ENCODE results near the gene PRKAR1B.
"Not testable (repeated sequence)": the region's sequence is repeated elsewhere in the genome, so short reads cannot be mapped to it uniquely, and the experiment has no call there.

PRKAR1B gene

GRCh38 chr7:551615-551970 is 175.5 kb downstream of the PRKAR1B start:
- not testable (repeated sequence) for DNase-seq

GRCh38 chr7:550881-551614 is 176.0 kb downstream of the PRKAR1B start:
- no peak for DNase-seq

GRCh38 chr7:549891-550625 is 177.0 kb downstream of the PRKAR1B start:
- no peak for DNase-seq

DNA sequence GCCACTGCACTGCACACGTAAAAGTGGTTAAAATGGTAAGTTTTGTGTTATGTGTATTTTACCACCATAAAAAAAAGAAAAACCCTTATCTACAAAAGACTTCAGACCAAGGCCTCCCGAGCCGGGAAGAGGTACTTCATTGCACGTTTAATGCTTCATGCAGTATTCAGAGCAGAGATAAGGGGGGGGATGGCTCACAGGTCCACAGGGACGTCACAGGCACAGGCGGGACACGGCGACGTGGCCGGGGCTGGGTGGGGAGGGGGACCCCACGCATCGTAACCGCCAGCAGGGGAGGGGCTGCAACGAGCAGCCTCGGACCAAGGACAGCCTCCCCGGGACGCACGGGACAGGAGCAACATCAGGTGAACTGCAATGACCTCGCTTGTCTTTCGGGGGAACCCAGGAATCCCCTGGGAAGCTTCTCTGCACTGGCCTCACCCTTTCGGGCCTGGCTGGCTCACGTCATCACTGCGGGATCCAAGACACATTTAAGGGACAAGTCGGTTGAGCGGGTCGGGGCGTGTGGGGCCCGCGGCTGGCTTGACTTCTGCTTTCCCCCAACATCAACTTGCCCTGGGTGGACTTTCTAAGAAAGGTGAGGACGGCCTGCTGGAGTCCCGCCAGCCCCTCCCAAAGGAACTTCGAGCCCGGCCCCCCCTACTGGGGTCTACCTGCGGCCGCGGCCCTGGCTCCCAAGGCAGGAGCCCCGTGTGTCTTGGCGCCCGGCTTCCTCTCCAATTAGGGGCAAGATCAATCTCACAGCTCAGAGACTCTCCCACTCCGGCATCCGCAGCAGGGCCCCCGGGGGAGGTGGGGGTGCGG is 177.8 kb downstream of the PRKAR1B start:
- DNase-seq, result no peak

DNA sequence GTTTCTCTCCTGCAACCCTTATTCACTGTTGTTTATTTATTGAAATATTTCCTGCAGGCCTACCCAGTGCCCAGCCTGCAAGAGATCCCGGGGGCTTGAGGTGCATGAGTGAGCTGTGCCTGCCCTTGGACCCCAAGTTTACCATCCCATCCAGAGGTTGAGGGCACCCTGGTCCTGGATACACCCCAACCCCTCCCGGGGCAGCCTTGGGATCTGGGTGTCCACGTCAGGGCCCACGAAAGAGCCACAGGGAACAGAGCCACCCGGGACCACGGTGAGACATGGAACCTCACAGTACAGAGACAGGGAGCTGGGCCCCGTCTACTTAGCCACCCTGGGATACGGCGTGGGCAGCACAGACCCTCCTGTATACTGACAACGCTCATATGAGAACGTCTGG is 178.7 kb downstream of the PRKAR1B start:
- no peak for DNase-seq

DNA sequence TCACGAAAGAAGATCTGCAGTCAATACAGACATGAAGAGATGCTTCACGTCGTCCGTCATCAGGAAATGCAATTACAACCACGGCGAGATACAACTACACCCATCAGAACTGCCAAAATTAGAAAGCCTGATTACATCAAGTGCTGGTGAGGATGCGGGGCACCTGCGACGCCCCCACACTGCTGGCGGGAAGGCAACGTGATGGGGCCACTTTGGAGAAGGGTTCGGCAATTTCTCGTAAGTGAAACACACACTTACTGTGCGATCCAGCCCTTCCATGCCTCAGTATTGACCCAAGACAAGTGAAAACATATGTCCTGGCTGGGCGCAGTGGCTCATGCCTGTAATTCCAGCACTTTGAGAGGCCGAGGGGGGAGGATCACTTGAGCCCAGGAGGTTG is 181.6 kb downstream of the PRKAR1B start:
- DNase-seq, result no peak

- no peak for DNase-seq
Measured at GRCh38 chr7:544338-545221, 182.5 kb downstream of the PRKAR1B start.

- no peak for DNase-seq
Measured at GRCh38 chr7:543501-544337, 183.4 kb downstream of the PRKAR1B start.

DNA sequence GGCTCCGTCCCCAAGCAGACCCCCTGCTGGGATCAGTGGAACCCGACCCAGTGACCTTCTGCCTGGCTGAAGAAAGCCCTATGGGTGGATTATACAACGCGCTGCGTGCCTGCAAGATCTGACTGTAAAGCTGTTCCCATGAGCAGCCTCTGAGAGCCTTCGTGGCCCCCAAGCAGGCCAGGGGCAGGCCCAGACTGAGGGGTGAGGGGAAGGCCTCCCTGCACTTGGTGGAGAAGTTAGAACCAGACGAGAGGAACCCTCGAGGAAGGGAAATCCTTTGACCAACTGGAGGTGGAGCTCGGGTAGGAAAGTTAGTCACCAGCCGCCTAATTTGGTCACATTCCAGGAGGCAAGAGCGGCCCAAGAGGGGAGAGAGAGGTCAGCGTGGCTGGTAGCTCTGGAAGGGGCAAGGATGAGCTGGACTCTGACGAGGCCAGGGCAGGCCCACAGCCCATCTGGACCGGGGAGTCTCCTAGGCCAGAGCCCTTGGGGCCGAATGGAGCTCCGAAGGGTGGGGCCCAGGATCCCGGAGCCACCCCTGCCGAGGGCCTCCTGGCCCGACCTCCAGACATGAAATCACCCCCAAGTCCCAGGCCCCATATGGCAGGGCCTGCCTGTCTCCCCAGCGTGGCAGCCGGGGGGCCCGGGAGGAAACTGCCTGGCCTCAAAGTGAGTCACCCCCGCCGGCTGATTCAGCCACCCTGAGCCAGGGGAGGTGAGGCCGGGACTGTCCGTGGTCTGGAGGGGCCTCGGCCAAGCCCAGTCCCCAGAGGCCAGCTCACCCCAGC is 184.2 kb downstream of the PRKAR1B start:
- DNase-seq, result no peak

GRCh38 chr7:542131-542712 is 184.9 kb downstream of the PRKAR1B start:
- no peak for DNase-seq

GRCh38 chr7:541661-542060 is 185.4 kb downstream of the PRKAR1B start:
- no peak for DNase-seq

DNA sequence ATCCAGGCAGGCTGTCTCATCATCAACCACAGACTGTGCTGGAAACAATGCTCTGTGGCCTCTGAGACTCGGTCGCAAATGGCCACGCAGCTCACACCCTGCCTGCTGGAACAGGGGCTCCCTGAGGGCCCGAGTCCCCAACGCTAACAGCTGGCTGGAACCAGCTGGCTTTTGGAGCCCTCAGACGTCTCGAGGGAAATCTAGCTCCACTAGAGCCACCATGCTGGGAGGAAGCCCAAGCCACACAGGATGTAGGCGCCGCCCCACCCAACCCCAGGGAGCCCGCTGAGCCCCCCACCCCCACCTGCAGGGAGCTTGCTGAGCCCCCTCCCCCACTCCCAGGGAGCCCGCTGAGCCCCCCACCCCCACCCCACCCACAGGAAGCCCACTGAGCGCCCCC is 186.1 kb downstream of the PRKAR1B start:
- DNase-seq, result no peak

GRCh38 chr7:540579-540978 is 186.5 kb downstream of the PRKAR1B start:
- DNase-seq, result no peak

DNA sequence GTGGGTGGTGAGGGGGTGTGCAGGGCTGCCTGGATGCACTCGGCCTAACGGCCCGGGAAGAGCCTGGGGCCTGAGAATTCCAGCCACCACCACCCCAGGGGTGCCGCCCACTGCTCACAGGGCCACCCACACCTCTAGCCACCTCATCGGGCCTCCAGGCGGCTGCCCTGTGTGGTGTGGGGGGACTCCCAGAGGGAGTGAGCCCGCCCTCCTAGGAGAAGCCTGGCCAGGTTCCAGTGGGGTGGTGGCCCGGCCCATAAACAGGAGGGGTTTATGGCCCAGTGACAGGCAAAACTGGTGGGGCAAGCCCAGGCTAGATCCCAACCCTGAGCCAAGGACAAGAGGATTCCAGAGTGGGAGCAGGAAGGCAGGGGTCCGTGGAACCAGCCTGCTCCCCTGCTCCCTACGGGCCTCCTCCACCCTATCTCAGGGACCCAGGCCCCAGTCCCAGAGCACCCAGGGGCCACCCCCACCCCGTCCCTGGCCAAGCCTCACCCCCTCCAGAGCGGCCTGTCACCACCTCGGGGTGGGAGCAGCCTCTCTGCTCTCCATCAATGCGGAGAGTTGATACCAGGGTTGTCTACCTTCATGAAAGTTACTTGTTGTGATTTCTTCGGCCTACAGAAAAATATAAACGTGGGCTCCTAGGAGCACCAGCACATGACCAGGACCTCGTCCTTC is 187.2 kb downstream of the PRKAR1B start:
- DNase-seq, result no peak

GRCh38 chr7:538764-539685 is 188.1 kb downstream of the PRKAR1B start:
- no peak for DNase-seq

GRCh38 chr7:537911-538634 is 189.0 kb downstream of the PRKAR1B start:
- no peak for DNase-seq

DNA sequence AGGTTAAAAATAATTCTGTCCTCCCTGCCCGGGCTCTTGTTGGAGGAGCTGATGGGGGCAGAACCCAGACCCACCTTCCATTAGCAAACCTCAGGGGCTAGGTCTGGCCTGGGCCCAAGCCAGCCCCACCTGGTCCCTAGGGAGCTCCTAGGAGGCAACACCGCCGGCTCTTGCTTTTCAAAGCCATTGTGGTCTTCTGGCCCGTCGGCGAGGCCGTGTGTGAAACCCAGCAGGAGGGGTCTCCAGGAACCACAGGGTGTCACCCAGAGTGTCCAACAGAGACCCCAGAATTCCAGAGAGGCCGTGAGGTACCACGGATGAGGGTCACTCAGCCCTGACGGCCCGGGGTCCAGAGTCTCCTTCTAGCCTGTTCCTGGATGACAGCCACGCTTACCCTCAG is 190.8 kb downstream of the PRKAR1B start:
- no peak for DNase-seq

GRCh38 chr7:534959-535358 is 192.1 kb downstream of the PRKAR1B start:
- no peak for DNase-seq
